Measurements from ENCODE around the gene RNPS1. TPM values are rescaled to one million over a fixed set of nuclear protein-coding genes. Genes with fewer than 3 reads are reported as not detected.
A peak's percentile ranks its signal among the peaks of the same experiment; 100 is the strongest.

Gene RNPS1
- total and polyA plus RNA-seq, 5 experiments from 2014 or later: 162 to 289 (median 197) TPM

DNA sequence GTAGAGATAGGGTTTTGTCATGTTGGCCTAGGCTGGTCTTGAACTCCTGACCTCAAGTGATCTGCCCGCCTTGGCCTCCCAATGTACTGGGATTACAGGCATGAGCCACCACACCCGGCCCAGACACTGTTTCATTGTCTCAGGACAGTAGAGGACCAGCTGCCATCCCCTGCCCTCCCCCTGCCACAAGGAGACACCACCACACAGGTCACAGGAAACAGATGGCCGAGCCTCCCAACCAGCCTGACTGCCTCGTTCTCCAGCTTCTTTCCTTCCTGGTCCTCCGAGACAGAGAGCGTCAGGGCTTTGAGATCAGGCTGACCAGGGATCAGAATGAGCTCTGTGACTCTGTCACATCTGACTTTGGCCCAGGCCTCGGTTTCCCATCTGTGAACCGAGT lies 20.8 kb upstream of the RNPS1 start:
- ATAC-seq: no peak

GRCh38 chr16:2287916-2288547 lies 20.1 kb upstream of the RNPS1 start:
- no peak overlapping the region for H3K27ac Mint-ChIP-seq
- peaks cover 0 to 9% (median 0%) of the 10 kb centered on the region in 3 donors for H3K36me3 Mint-ChIP-seq
- ATAC-seq (no peak), DNase-seq (no peak)
- H3K4me1 Mint-ChIP-seq: no peaks in the 10 kb centered on the region
- no peak overlapping the region for H3K4me3 Mint-ChIP-seq
- no peaks in the 10 kb centered on the region for H3K9me3 Mint-ChIP-seq
- POLR2A ChIA-PET: no interaction called here
- no peaks in the 10 kb centered on the region for H3K27me3 Mint-ChIP-seq

More for the DNA sequence above, 20.8 kb upstream of the RNPS1 start:
- POLR2A ChIA-PET: no interaction called here
- Mint-ChIP-seq H3K4me3 (no peak overlapping the region), H3K27me3 (no peaks in the 10 kb centered on the region), H3K36me3 (peaks cover 0 to 13% (median 0%) of the 10 kb centered on the region in 3 donors), H3K4me1 (no peaks in the 10 kb centered on the region), H3K27ac (no peak overlapping the region), H3K9me3 (no peaks in the 10 kb centered on the region)
- DNase-seq: no peak

DNA sequence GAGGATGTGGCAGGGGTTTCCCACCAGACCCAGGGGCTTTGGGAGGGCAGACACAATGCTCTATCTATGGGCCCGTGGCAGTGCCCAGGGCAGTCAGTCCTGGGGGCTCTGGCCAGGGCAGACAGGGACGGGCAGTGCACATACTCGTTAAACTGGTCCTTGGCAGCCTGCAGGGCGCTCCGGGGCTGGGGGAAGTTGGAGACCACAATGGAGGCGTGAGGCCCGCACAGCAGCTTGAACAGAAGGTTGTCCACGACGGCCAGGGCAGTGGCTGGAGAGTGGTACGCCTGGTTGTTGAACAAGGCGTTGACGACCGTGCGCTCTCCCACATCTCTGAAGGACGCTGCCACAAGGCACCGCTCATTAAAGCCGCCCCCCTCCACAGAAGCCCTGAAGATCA lies 18.6 kb upstream of the RNPS1 start:
- Mint-ChIP-seq H3K27me3 (no peaks in the 10 kb centered on the region), H3K27ac (no peak overlapping the region), H3K36me3 (peaks cover 0 to 3% (median 0%) of the 10 kb centered on the region in 3 donors), H3K4me1 (no peaks in the 10 kb centered on the region), H3K4me3 (no peak overlapping the region), H3K9me3 (no peaks in the 10 kb centered on the region)
- POLR2A ChIA-PET: no interaction called here
- no peak for DNase-seq
- no peak for ATAC-seq

GRCh38 chr16:2285731-2286191 lies 17.8 kb upstream of the RNPS1 start:
- Mint-ChIP-seq H3K27ac (peak overlapping the region in 1 of 10 donors; percentile 34), H3K9me3 (no peaks in the 10 kb centered on the region), H3K36me3 (peaks cover 0 to 2% (median 0%) of the 10 kb centered on the region in 3 donors), H3K4me1 (no peaks in the 10 kb centered on the region), H3K27me3 (no peaks in the 10 kb centered on the region), H3K4me3 (no peak overlapping the region)
- DNase-seq: no peak
- no peak for ATAC-seq
- POLR2A ChIA-PET: no interaction called here

GRCh38 chr16:2284797-2285576 lies 17.1 kb upstream of the RNPS1 start:
- Mint-ChIP-seq H3K4me3 (no peak overlapping the region), H3K4me1 (no peaks in the 10 kb centered on the region), H3K27me3 (no peaks in the 10 kb centered on the region), H3K9me3 (no peaks in the 10 kb centered on the region), H3K36me3 (no peaks in the 10 kb centered on the region), H3K27ac (no peak overlapping the region)
- ATAC-seq (no peak), DNase-seq (no peak)
- POLR2A ChIA-PET: no interaction called here

DNA sequence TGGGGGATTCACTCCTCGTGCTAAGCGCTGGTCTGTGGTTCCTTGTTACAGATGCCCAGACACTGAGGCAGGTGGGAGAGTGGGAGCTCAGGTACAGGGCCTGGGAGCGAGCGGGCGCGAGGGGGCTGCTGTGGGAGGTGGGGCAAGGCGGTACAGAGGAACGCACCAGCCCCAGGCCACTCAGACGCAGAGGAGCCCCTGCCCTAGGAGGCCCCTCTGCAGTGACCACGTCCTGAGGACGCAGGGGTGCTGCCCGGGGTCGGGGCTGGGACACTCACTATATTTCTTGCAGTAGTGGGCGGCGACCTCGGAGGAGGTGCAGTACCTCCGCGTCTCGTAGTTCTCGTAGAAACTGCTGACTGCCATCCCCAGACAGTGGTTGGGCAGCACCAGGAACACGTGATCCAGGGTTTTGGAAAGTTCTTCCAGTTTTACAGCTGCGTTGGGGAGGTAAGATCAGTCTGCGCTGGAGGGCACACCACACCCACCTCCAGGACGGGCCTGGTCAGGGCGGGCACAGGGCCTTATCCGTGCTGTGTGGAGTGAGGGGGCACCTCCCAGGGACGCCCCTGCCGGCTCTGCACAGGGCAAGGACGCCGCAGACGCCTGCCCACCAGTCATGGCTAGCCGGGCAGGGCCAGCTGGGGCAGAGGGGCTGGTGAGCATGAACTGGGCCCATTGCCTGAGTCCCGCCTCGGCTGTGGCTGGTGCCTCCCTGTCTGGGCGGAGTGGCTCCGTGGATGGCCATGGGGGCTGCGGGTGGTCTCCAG lies 16.3 kb upstream of the RNPS1 start:
- ATAC-seq (no peak), DNase-seq (no peak)
- H3K36me3 Mint-ChIP-seq: no peaks in the 10 kb centered on the region
- no peaks in the 10 kb centered on the region for H3K27me3 Mint-ChIP-seq
- H3K27ac Mint-ChIP-seq: no peak overlapping the region
- POLR2A ChIA-PET: no interaction called here
- H3K9me3 Mint-ChIP-seq: no peaks in the 10 kb centered on the region
- H3K4me3 Mint-ChIP-seq: no peak overlapping the region
- H3K4me1 Mint-ChIP-seq: no peaks in the 10 kb centered on the region

GRCh38 chr16:2282866-2283555 lies 15.1 kb upstream of the RNPS1 start:
- POLR2A ChIA-PET: no interaction called here

GRCh38 chr16:2282262-2282661 lies 14.3 kb upstream of the RNPS1 start:
- no peak overlapping the region for H3K4me3 Mint-ChIP-seq

More at GRCh38 chr16:2282866-2283555, 15.1 kb upstream of the RNPS1 start:
- Mint-ChIP-seq H3K36me3 (no peaks in the 10 kb centered on the region), H3K4me3 (no peak overlapping the region), H3K27ac (peak overlapping the region in 1 of 10 donors; percentile 13), H3K4me1 (no peaks in the 10 kb centered on the region), H3K9me3 (no peaks in the 10 kb centered on the region), H3K27me3 (no peaks in the 10 kb centered on the region)
- no peak for DNase-seq
- ATAC-seq: no peak

GRCh38 chr16:2280981-2281542 lies 13.1 kb upstream of the RNPS1 start:
- DNase-seq: no peak
- H3K9me3 Mint-ChIP-seq: no peaks in the 10 kb centered on the region
- POLR2A ChIA-PET: no interaction called here
- peak overlapping the region in 2 of 10 donors; percentile 15 to 16 for H3K27ac Mint-ChIP-seq
- ATAC-seq: no peak
- H3K4me1 Mint-ChIP-seq: peaks cover 0 to 2% (median 0%) of the 10 kb centered on the region in 4 donors
- no peaks in the 10 kb centered on the region for H3K27me3 Mint-ChIP-seq
- no peaks in the 10 kb centered on the region for H3K36me3 Mint-ChIP-seq
- no peak overlapping the region for H3K4me3 Mint-ChIP-seq

More at GRCh38 chr16:2282262-2282661, 14.3 kb upstream of the RNPS1 start:
- ATAC-seq: no peak
- no peaks in the 10 kb centered on the region for H3K27me3 Mint-ChIP-seq
- H3K27ac Mint-ChIP-seq: no peak overlapping the region
- H3K4me1 Mint-ChIP-seq: peaks cover 0 to 2% (median 0%) of the 10 kb centered on the region in 4 donors
- no peaks in the 10 kb centered on the region for H3K9me3 Mint-ChIP-seq
- POLR2A ChIA-PET: no interaction called here
- DNase-seq: no peak
- H3K36me3 Mint-ChIP-seq: no peaks in the 10 kb centered on the region

DNA sequence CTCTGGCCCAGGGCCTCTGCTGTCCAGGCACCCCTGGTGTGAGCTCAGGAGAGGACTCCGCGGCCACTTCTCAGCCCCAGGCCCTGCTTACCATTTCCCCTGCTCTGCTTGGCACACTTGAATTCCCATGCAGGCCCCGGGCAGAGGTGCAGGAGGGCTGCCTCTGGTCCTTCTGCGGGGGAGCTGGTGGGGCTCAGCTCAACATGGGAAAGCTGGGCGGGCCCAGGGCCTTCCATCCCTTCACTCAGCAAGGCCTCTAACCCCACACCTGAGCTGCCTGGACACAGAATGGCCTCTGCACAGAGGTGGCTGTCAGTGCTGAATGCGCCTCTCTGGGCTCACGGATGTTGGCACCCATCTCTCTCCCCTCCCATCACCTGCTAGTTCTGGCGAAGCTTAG lies 12.5 kb upstream of the RNPS1 start:
- Mint-ChIP-seq H3K4me1 (peaks cover 0 to 2% (median 0%) of the 10 kb centered on the region in 4 donors), H3K27ac (peak overlapping the region in 1 of 10 donors; percentile 16), H3K4me3 (no peak overlapping the region), H3K27me3 (no peaks in the 10 kb centered on the region), H3K9me3 (no peaks in the 10 kb centered on the region), H3K36me3 (no peaks in the 10 kb centered on the region)
- no peak for DNase-seq
- no peak for ATAC-seq
- POLR2A ChIA-PET: no interaction called here

DNA sequence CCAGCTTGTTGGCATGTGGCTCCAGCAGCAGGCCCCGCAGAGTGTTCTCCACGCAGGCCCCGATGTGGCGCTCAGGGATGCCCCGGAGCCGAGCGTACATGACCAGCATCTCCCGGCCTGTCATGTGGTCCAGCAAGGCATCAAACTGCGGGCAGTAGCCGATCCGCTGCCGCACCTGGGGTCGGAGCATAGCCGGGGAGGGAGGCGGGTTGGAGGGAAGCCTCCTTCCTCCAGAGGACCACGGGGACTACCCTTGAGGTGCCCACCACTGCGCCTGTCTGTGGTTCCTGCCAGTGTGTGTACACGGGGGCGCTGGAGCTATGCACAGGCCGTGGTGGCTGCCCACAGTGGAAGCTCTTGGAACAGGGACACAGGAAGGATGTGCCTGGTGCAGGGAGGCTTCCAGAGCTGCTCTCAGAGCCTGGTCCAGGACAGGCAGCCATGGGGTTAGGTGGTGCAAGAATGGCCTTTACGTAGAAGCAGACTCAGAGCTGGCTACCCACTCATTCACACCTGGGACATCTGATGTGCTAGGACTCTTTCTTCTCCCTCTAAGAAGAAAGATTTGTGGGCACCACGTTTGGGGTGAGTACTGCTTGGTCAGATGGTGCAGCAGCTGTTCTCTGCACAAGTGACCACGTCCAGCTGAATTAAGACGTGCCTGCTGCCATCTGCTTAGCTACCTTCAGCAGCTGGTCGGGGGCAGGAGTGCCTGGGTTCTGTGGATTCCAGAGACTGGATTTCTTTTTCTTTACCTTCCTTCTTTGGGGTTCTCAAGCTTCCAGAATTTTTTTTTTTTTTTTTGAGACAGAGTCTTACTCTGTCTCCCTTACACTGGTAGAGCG lies 11.3 kb upstream of the RNPS1 start:
- no peak overlapping the region for H3K27ac Mint-ChIP-seq
- DNase-seq (no peak), ATAC-seq (no peak)
- H3K4me1 Mint-ChIP-seq: peaks cover 0 to 2% (median 0%) of the 10 kb centered on the region in 4 donors
- POLR2A ChIA-PET: interaction anchor here (0.9 kb wide), 1 partner anchor 10 kb away, joined by 4 read pairs; no protein-coding TSS in a partner anchor
- no peaks in the 10 kb centered on the region for H3K36me3 Mint-ChIP-seq
- no peak overlapping the region for H3K4me3 Mint-ChIP-seq
- no peaks in the 10 kb centered on the region for H3K9me3 Mint-ChIP-seq
- H3K27me3 Mint-ChIP-seq: no peaks in the 10 kb centered on the region

GRCh38 chr16:2278272-2278608 lies 10.3 kb upstream of the RNPS1 start:
- no peak for ATAC-seq
- peaks cover 0 to 2% (median 0%) of the 10 kb centered on the region in 4 donors for H3K4me1 Mint-ChIP-seq
- no peaks in the 10 kb centered on the region for H3K9me3 Mint-ChIP-seq
- no peak overlapping the region for H3K27ac Mint-ChIP-seq
- no peaks in the 10 kb centered on the region for H3K27me3 Mint-ChIP-seq
- H3K4me3 Mint-ChIP-seq: no peak overlapping the region
- H3K36me3 Mint-ChIP-seq: no peaks in the 10 kb centered on the region
- POLR2A ChIA-PET: interaction anchor here (0.9 kb wide), 1 partner anchor 9 kb away, joined by 4 read pairs; no protein-coding TSS in a partner anchor
- no peak for DNase-seq
